NCI-H226 (cell line): Measurements from ENCODE around the gene FBXO21.

ENCODE experiments used
- DNase-seq: peaks from one replicate; pipeline ENCODE4 v3.0.0-alpha.2; 2015

The FBXO21 gene

DNA sequence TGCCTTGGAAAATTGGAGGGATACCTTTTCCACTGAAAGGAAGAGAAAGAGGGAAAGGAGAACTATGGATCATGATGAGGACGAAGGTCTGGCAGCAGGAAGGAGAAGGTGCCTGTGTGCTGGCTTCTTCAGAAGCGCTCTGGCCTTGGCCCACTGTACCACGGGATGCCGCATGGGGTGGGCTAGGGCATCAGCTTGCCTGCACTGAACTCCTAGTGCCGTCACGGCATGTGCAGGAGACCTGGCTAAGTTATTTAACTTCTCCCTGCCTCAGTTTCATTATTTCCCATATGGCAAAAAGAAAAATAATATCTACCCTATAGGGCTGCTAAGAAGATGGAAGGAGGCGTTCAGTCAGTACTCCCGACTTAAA, 28.1 kb downstream of the FBXO21 start:
- DNase-seq: no peak

DNA sequence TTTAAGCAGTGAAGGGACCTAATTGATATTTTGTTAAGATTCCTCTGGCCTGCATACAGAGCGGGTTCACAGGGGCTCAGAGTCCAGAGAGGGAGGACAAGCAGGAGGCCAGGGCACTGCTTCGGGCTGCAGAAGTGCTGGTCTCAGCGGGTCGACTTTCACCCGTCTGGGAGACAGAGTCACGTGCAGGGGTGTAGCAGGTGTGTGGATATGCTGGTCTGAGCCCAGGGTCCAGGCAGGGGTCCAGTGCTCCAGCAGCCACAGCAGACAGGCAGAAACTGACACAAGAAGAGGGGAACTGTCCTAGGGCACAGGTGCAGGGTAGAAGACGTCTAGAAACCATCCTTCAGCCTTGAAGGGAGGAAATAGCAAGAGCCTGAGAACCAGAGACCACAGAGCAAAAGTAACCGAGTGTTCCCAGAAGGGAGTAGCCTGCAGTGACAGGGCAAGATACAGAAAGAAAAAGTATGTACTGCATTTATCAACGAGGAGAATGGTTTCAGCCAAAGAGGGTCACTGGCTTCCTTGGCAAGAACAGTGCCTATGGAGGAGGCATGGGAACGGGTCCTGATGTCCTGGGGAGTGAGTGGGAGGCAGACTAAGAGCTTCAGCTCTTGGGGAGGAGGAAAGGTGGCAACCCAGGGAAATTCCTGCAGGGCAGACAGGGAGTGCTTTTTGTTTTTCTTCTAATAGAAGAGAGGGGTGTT, 28.7 kb downstream of the FBXO21 start:
- DNase-seq: no peak

DNA sequence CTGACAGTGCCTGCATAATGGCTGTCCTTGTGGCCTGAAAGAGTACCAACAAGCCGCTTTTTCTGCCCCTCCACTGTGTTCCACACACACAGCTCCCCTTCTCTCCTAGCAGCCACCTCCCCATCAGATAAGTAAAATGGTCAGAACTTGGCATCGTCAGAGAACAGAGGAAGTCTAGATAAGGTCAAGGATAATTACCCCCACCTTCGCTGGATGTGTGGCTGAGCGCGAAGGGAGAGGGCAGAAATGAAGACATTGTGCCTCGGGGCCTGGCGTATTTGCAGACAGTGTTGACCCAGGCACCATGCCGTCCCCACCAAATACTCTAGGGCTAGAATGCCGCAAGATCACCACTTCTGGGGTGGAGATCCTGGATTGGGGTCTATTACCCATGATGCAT, 30.6 kb downstream of the FBXO21 start:
- no peak for DNase-seq

DNA sequence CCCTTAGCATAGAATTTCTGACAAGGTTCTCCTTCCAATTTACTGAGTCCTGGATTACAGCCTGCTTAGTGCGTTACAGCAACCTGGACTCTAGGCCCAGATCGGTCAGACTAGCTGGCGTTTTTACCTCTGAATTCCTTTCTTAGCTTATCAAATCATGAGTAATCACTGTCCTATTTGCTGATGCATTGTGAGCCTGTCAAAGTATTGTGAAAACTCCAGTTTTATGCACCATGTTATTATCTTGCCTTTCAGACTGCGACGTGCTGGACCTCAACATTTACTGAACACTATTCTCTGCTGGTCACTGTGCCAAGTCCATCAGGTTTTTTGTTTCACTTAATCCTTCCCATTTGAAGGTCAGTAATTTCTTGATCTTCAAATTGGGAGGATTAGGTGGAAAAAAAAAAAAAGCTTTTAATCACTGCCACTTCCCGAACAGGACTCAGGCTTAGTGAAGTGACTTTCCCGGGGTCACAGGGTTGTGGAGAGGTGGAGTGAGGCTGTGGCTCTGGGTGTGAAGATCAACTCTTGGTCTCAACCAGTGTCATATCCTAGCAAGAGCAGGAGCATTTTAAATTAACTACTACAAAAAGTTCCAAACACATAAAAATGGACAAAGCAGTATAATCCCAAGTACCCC, 31.2 kb downstream of the FBXO21 start:
- peak; percentile 83 for DNase-seq

DNA sequence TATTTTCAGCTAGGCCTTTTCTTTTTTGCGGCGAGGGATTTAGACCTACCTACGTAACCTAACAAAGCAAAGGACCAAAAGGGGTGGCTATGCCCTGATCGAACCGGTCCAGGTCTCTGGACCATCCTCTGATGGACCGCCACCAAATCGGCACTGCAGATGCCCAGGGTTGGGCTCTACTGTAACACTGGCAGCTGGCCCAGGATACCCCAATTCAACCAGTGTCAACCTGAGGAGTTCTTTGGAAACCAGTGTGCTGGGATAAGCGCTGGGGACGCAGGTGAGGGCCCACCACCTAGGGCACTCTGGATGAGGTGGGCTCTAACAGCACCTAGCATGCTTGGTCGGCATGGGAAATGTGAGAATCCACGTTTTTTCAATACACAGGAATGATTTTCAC, 32.2 kb downstream of the FBXO21 start:
- DNase-seq: no peak

DNA sequence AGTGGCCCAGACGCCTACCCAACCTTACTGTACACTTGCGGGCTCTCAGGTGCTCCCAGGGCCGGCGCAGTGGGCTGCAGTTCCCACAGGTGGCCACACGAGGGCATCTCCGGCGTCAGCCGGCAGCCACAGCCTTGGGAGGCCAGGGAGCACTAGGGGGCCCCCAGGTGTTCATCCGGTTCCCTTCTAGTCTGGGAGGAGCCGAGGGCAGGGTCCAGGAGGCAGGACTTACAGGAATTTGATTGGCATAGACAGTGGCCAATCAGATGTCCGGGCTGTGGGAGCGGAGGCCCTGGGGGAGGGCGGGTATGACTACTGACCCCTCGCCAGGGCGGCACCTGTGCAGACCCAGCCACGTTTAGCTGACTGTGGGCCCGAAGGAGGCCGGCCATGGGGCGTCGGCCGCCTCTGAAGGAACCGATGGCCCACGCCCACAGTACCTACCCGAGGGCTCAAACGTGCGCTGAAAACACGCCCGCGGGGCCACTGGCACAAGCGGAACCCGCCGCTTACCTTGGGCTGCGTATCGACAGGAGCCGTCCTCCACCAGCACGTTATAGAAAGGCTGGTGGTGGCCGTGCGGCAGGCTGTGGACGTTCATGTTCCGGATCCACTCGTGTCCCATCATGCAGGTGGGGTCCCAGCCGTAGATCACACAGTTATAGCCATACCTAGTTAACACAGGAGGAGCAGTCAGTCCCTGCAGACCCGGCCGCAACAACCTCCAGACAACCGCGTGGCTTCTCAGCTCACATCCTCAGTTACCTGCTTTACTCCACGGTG, 34.8 kb downstream of the FBXO21 start:
- DNase-seq: peak; percentile 60

DNA sequence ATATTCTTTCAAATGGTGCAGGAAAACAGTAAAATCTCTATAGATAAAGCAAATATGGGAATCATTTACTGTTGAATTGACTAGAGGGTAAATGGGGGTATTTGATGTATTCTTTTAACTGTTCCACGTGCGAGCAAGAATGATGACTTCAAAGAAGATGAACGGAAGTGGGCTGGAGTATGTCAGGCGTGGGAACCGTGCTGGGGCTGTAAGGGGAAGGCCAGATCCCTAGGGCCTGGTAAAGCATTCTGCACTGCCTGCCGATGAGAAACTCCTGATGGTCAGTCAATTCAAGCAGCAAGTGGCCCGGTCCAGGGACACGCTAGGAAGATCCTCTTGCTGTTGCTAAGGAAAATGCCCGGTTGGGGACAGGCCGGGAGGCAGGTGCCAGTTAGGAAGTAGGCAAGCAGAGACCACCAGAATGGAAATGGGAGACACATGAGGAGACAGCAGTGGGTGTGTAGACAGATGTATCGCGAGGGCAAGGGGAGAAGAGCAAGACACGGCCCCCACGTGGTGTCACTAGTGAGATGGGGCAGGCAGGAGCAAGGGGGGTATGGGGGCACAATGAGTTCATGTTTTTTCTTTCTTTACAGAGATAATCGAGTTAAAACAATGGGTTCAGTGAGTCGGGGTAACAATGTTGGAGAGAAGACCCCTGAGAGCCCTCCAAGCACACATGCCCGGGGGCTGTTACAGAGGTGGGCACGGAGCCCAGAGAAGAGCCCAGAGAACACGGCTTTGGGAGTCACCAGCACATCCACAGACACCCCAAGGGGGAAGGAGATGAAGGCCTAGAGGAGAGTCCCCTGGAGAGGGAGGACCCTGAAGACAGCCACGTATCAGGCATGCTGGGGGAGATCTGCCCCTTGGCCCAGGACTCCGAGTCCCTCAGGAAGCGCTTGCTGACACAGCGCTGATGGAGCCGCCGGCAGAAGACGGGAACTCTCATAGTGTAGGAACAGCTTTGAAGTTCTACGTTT, 37.2 kb downstream of the FBXO21 start:
- no peak for DNase-seq

DNA sequence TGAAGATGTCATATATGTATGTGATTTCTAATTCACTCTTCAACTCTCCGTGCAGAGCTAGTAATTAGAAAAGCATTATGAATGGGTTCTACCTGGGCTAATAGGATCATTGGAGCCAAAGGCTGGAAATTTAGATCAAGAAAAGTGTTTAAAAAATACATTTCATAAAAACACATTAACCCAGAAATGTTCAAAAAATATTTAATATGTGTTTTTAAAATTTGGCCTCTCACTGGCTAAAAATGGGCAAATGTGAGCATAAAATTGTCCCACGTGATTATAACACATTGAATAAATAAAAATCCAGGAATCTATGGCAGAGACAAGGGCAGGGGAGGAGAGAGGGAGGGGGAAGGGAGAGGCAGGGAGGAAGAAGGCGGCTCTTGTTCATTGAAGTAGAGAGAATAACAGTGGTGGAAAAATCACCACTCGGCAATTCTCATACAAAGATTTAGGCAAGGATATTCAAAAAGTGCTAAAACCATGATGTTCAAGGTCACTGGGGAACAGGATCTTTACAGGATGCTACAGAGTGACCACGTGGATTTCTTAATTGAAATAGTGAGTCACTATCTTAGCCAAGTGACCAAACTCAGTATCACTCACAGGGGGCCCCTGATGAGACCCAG, 38.8 kb downstream of the FBXO21 start:
- no peak for DNase-seq

DNA sequence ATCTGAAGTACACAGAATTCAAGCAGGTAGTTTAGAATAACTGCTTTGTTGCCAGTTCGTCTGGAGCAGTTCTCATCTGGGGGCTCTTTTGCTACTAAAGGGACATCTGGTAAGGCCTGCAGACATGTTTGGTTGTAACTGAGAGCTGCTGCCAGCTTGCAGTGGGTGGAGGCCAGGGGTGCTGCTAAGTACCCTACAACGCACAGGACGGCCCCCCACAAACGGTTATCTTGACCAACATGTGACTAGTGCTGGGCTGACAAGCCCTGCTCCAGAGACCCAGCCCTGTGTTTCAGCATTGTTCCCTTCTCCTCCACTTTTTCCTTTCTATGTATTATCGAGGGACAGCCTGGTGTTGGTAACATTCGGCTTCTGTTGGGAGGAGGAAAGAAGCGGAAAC, 40.8 kb downstream of the FBXO21 start:
- no peak for DNase-seq

DNA sequence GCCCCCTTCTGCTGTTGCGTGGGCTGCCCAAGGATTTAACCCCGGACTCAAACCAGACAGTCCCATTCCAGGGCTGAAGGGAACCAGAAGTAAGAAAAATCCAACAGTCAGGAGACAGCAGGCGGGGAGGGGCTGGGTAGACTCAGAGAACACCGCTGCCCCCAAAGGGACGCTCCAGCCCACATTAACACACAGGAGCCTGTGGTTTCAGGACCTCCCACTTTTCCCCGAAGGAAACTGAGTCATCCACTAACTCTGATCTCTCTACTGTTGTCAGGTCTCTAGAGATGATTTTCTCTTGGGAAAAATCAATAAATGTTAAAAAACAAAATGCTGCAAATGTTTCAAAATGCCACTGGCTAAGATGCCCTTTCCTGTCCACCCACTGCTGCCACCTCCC, 41.6 kb downstream of the FBXO21 start:
- DNase-seq: no peak

DNA sequence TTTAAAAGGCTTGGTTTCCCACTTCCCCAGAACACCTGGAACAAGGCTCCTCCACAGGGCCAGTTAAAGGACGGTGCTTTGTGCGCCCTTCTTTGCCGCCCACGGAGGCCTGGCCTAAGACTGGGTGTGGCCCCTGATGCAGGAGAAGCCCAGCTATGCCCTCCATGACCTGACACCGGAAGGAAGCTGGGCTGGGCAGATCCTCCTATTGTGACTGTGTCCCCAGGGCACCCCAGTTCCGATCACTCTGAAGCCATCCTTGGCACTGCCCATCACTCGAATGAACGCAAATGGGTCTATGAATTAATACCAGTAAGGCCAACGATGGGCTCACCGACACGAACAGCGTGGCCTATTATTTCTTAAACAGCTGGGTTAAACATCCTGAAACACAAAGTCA, 42.6 kb downstream of the FBXO21 start:
- no peak for DNase-seq

DNA sequence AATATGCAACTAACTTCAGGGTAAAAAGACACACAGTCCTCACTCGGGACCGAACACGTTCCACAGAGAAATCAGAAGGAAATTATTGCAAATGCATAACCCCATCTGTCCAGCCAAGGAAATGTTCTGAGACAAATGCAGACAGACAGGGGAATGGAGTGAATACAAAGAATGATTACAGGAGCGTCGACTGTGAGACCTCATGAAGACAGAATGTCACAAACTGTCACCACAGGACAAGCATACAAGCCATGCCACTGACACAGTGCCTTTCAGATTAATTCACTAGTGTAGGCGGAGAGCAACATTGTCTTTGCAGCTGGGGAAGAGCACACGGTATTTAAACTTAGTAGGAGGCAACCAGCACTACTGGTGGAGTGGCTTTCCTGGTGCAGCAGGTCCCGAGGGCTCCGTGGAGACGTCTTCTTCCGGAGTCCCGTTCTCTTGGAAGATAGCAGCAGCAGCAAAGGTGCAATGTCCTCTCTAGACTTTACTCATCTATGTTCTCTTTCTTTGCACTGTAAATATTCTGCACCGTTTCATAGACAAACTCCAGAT, 44.6 kb downstream of the FBXO21 start:
- no peak for DNase-seq

DNA sequence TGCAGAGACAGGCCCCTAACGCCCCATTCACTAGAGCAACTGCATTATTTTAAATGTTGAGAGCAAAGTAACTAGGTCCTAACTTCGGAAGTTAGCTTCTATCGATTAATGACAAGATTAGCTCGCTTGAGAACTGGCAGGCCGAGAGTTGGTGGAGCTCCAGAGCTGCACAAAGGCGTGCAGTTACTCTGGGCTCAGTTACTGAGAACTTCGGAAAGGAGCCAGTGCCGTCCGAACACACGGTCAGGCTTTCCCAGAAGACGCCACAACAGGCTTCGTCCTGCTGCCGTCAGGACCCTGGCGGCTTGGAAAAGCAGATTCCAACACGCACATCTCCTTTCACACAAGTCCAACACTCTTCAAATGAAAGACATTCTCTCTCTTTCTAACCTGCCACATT, 45.7 kb downstream of the FBXO21 start:
- DNase-seq: no peak

DNA sequence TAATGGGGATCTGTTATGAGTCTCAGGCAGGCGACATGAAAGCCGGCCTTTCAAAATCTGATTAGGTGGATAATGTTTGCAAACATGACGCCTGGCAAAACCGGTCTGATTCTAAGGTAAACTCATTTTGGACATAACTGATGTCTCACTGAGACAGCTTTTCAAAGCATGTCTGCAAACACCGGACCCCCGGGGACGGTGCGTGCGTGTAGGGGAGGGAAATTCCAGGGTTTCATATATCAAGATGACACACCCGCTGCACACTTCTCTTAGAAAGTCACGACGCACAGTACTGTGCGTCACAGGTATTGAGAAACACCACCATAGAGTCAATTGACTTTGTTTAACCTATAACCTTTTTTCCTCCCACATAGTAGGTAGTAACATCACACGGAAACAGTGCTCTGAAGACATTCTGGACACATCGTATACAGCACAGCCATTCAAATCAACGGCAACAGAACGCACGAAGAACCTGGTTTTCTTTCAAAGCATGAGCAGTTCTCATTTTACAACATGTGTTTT, 47.2 kb downstream of the FBXO21 start:
- DNase-seq: peak; percentile 89

DNA sequence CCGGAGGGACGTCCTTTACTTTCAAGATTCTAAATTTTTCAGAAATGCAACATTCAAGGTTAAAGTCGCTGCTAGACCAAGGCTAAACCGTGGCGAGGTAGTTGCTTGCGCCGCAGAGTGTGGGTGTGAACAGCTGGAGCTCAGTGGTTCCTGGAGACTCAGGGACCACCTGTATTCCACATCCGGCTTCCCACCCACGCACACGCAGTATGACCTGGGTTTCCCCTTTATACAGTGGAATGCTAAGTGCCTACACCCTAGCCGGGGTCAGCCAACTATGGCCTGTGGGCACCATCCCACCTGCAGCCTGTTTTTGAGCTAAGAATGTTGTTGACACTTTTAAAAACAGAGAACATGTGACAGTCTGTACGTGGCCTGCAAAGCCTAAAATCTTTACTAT, 48.2 kb downstream of the FBXO21 start:
- no peak for DNase-seq

DNA sequence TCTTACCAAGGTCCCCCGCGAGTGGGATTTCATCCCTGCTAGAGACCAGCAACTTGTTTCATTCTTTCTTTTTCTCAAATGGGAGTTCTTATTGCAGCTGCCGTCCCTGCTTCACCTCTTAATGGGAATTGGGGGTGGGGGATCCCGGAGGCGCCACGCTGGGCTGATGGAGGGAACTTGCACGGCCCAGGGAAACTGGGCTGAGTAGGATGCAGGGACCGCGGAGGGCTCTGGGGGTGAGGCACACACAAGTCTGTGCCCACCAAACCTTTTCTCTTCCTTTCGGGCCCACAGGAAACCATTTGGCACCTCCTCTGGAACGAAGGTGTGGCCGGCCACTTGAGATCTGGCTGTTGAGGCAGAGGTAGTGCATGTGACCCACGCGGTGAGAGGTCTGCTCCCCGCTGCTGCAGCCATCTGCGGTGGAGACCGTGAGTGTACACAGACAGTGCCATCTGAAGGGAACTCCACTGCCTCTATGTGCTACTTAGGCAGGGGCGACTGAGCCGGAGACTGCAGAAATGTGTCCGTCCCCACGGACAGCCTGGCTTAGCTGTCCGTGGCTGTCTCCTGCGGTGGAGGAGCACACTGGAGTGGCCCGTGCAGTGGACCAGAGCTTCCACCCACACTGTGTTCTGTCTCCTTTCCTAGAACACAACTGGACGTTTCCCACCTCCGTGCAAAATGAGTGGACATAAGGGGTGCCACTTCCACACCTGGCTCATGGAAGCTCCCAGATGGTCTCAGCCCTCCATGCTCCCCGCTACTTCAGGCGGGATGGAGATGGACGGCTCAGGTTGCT, 49.0 kb downstream of the FBXO21 start:
- DNase-seq: no peak

DNA sequence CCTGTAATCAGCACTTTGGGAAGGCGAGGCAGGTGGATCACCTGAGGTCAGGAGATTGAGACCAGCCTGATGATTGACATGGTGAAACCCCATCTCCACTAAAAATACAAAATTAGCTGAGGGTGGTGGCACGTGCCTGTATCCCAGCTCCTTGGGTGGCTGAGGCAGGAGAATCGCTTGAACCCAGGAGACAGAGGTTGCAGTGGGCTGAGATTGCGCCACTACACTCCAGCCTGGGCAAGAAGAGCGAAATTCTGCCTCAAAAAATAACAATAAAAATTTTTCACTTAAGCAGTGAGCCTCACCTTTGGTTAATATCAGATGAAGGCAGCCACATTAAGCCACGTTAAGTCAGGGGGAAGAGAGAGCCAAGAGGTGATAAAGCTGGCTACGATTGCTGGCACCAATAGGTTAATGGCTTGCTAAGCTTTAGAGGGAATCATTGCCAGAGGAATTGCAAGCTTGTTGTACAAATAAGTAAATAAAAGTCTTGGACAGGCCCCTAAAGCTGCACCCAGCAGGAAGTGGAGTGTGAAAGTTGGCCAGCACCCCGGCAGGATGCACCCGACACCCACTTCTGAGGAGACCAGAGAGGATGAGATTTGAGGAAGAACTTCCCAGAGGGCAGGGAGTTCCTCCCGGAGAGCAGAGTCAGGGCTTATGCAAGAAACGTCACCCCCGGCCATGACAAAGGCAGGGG, 49.7 kb downstream of the FBXO21 start:
- DNase-seq: no peak

DNA sequence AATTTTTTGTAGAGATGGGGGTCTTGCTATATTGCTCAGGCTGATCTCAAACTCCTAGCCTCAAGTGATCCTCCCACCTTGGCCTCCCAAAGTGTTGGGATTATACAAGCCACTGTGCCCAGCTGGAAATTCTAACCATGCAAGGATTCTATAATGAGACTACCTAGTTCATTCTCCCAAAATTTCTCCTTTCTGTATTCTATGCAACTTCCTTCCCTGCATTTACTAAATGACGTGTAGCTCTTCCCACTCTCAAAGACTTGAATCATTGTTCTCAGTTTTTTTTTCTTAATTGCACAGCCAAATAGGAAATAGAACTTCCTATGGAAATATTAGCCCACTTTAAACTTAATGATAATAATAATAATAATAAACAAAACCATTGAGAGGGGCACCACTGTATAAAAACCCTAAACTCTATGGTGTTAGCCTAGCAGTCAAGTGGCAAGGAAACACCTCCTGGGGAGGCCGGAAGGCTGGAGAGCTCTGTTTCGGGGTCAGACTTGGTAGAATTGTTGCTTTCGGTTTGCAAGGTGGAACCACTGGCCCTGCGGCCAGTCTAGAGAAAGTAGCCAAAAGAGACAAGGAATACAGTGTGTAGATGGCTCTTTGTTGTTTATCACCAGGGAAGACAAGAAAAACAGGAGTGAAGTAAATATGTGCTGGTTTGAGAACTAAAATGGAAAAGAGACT, 51.1 kb downstream of the FBXO21 start:
- DNase-seq: no peak

DNA sequence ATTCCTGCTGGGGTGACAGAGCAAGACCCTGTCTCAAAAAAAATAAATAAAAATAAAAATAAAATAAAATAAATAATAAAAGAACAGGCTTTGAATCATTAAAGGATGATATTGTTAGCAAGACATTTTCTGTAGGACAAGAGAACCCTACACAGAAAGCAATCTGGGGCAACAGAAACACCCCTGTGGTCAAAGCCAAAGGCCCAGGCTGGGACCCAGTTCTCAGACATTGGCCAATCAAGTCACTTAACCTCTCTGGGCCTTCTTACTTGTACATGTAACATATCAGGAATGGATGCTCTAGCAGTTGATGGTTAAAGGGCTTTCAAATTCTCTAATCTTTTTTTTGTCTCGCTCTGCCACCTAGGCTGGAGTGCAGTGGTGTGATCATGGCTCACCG, 55.5 kb downstream of the FBXO21 start:
- no peak for DNase-seq

DNA sequence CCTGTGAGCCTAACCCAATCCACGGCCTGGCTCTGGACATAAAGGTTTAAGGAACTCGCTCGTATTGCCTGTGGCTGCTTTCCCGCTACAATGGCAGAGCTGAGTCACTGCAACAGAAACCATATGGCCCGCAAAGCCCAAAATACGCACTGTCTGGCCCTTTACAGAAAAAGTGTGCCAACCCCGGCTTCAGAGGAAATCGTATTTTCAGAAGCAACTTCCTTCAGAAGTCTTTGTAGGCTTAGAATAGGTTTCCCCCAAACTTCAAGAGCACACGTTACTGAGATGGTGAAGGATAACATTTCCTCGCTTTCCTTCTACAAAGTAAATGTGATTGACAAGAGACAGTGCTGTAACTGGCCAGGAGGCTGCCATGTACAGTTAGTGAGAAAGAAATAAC, 56.2 kb downstream of the FBXO21 start:
- DNase-seq: no peak
